OCI-LY1 (cell line): ENCODE results near the gene ZNF382.

Experiments used
- H2AFZ ChIP-seq: fragments of 200-600 bp; sonication (generic), shearing (Covaris generic); 2 replicates; pipeline ENCODE4 v1.6.0; 2014; ENCODE audit warnings: antibody characterized with exemption, mild to moderate bottlenecking, low read length
- H3F3A ChIP-seq: fragments of 200-600 bp; sonication (generic), shearing (Covaris generic); 2 replicates; pipeline ENCODE4 v1.6.0; 2014; ENCODE audit warnings: mild to moderate bottlenecking, antibody characterized with exemption, low read length, moderate library complexity; ENCODE audit not compliant: insufficient read depth
- H3K27ac ChIP-seq: fragments of 200-600 bp; sonication (generic); 2 replicates; pipeline ENCODE4 v1.5.1; 2014; ENCODE audit warnings: low read length, mixed run types, mild to moderate bottlenecking, low read depth; ENCODE audit not compliant: poor library complexity, severe bottlenecking
- H3K27me3 ChIP-seq: fragments of 200-600 bp; sonication (generic); 2 replicates; pipeline ENCODE4 v1.6.0; 2014; ENCODE audit warnings: antibody characterized with exemption, mild to moderate bottlenecking, low read length, moderate library complexity; ENCODE audit not compliant: insufficient read depth
- H3K36me3 ChIP-seq: fragments of 200-600 bp; sonication (generic); 2 replicates; pipeline ENCODE4 v1.6.1; 2014; ENCODE audit warnings: mild to moderate bottlenecking, antibody characterized with exemption, low read length, moderate library complexity, mixed read lengths; ENCODE audit not compliant: insufficient read depth
- H3K4me1 ChIP-seq: fragments of 200-600 bp; sonication (generic); 2 replicates; pipeline ENCODE4 v1.5.1; 2014; ENCODE audit warnings: mild to moderate bottlenecking, low read length, moderate library complexity; ENCODE audit not compliant: insufficient read depth, severe bottlenecking
- H3K4me2 ChIP-seq: fragments of 200-600 bp; sonication (generic), shearing (Covaris generic); 2 replicates; pipeline ENCODE4 v1.6.1; 2014; ENCODE audit warnings: low read length
- H3K4me3 ChIP-seq: fragments of 200-600 bp; sonication (generic); 2 replicates; pipeline ENCODE4 v1.5.1; 2014; ENCODE audit warnings: low read length, low read depth, mild to moderate bottlenecking, mixed read lengths; ENCODE audit not compliant: poor library complexity, severe bottlenecking
- H3K79me2 ChIP-seq: fragments of 200-600 bp; shearing (Covaris generic); 2 replicates; pipeline ENCODE4 v1.6.1; 2016; ENCODE audit warnings: mixed run types, low read length, mixed read lengths; ENCODE audit not compliant: insufficient read depth
- H3K9ac ChIP-seq: fragments of 200-600 bp; sonication (generic), shearing (Covaris generic); 2 replicates; pipeline ENCODE4 v1.6.1; 2014; ENCODE audit warnings: mild to moderate bottlenecking, low read length, mixed read lengths
- H3K9me2 ChIP-seq: fragments of 200-600 bp; sonication (generic), shearing (Covaris generic); 2 replicates; pipeline ENCODE4 v1.6.1; 2014; ENCODE audit warnings: low read depth, mild to moderate bottlenecking, low read length, mixed read lengths
- H3K9me3 ChIP-seq: fragments of 200-600 bp; shearing (Covaris generic); 2 replicates; pipeline ENCODE4 v1.6.1; 2014; ENCODE audit warnings: low read length, mixed read lengths
- H4K20me1 ChIP-seq: fragments of 200-600 bp; sonication (generic), shearing (Covaris generic); 2 replicates; pipeline ENCODE4 v1.6.0; 2016; ENCODE audit warnings: mild to moderate bottlenecking, low read length; ENCODE audit not compliant: insufficient read depth
- EZH2 ChIP-seq: fragments of 200-600 bp; sonication (generic), shearing (Covaris generic); IDR thresholded peaks from 2 replicates; pipeline ENCODE4 v1.8.0; 2017; ENCODE audit warnings: borderline replicate concordance, mixed run types, mild to moderate bottlenecking, antibody characterized with exemption, low read length, moderate library complexity, mixed read lengths
- TF ChIP-seq, protein P1 (sequence below): fragments of 200-600 bp; sonication (generic), shearing (Covaris generic); IDR thresholded peaks from 2 replicates; pipeline ENCODE4 v1.5.1; 2017; ENCODE audit warnings: mild to moderate bottlenecking, antibody characterized with exemption, low read length, moderate library complexity, mixed read lengths

ZNF382 gene

GRCh38 chr19:36665832-36666231 is 60.7 kb downstream of the ZNF382 start:
- no peaks in the 10 kb centered on the region for H3F3A ChIP-seq
- no peak overlapping the region for H3K4me2 ChIP-seq
- H2AFZ ChIP-seq = no peak overlapping the region
- no peaks in the 10 kb centered on the region for H3K79me2 ChIP-seq
- H4K20me1 ChIP-seq = no peaks in the 10 kb centered on the region
- H3K9me3 ChIP-seq = peaks cover 13% of the 10 kb centered on the region
- no peak overlapping the region for H3K4me3 ChIP-seq
- no peaks in the 10 kb centered on the region for H3K9me2 ChIP-seq
- H3K27me3 ChIP-seq = no peaks in the 10 kb centered on the region
- H3K9ac ChIP-seq = no peak overlapping the region
- peaks cover 21% of the 10 kb centered on the region for H3K36me3 ChIP-seq
- TF ChIP-seq EZH2 = no peak
- TF ChIP-seq, protein P1, sequence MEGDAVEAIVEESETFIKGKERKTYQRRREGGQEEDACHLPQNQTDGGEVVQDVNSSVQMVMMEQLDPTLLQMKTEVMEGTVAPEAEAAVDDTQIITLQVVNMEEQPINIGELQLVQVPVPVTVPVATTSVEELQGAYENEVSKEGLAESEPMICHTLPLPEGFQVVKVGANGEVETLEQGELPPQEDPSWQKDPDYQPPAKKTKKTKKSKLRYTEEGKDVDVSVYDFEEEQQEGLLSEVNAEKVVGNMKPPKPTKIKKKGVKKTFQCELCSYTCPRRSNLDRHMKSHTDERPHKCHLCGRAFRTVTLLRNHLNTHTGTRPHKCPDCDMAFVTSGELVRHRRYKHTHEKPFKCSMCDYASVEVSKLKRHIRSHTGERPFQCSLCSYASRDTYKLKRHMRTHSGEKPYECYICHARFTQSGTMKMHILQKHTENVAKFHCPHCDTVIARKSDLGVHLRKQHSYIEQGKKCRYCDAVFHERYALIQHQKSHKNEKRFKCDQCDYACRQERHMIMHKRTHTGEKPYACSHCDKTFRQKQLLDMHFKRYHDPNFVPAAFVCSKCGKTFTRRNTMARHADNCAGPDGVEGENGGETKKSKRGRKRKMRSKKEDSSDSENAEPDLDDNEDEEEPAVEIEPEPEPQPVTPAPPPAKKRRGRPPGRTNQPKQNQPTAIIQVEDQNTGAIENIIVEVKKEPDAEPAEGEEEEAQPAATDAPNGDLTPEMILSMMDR = no peak
- H3K4me1 ChIP-seq = no peaks in the 10 kb centered on the region
- H3K27ac ChIP-seq = no peak overlapping the region

- H3K27me3 ChIP-seq = no peaks in the 10 kb centered on the region
- no peaks in the 10 kb centered on the region for H3K79me2 ChIP-seq
- H4K20me1 ChIP-seq = no peaks in the 10 kb centered on the region
- H3K4me3 ChIP-seq = no peak overlapping the region
- H3K4me2 ChIP-seq = no peak overlapping the region
- H2AFZ ChIP-seq = no peak overlapping the region
- TF ChIP-seq EZH2 = no peak
- TF ChIP-seq, protein P1 = no peak
- peaks cover 39% of the 10 kb centered on the region for H3K36me3 ChIP-seq
- peaks cover 13% of the 10 kb centered on the region for H3K9me3 ChIP-seq
- no peaks in the 10 kb centered on the region for H3K4me1 ChIP-seq
- no peaks in the 10 kb centered on the region for H3K9me2 ChIP-seq
- H3K9ac ChIP-seq = no peak overlapping the region
- no peak overlapping the region for H3K27ac ChIP-seq
- H3F3A ChIP-seq = no peaks in the 10 kb centered on the region
Measured at GRCh38 chr19:36668646-36669045, 63.5 kb downstream of the ZNF382 start.

GRCh38 chr19:36672368-36672767 is 67.3 kb downstream of the ZNF382 start:
- Histone ChIP-seq H3K79me2 (no peaks in the 10 kb centered on the region), H3K9me2 (no peaks in the 10 kb centered on the region), H3K27me3 (no peaks in the 10 kb centered on the region), H4K20me1 (no peaks in the 10 kb centered on the region), H3K4me2 (no peak overlapping the region), H3F3A (no peaks in the 10 kb centered on the region), H3K4me1 (no peaks in the 10 kb centered on the region), H3K27ac (no peak overlapping the region), H3K36me3 (peaks cover 27% of the 10 kb centered on the region), H3K9ac (no peak overlapping the region), H3K9me3 (peaks cover 8% of the 10 kb centered on the region), H3K4me3 (no peak overlapping the region), H2AFZ (no peak overlapping the region)
- TF ChIP-seq, protein P1 = no peak
- no peak for TF ChIP-seq EZH2
